Central memory CD8-positive, alpha-beta T cell (primary cell): ENCODE measurements around the gene BCR.

Source experiments
- ATAC-seq: fragments of 150-1000 bp; cut with Tn5 transposase; replicated peaks from 2 replicates; pipeline ENCODE4 v1.10.0; 2022; ENCODE audit warnings: mild to moderate bottlenecking, moderate FRiP score, moderate number of reproducible peaks; ENCODE audit not compliant: poor library complexity, severe bottlenecking; ENCODE audit errors: extremely low read depth
- DNase-seq, 2 donors: peaks; one replicate each; pipeline ENCODE4 v3.0.0; 2021; ENCODE audit warnings: low spot score in 2 of 2
- H3K27ac Mint-ChIP-seq: one replicate; pipeline ENCODE4 v1.8.0; 2022; ENCODE audit warnings: low read depth, mild to moderate bottlenecking, moderate library complexity, mixed read lengths
- H3K27me3 Mint-ChIP-seq: one replicate; pipeline ENCODE4 v1.8.0; 2022; ENCODE audit warnings: mixed read lengths
- H3K36me3 Mint-ChIP-seq: one replicate; pipeline ENCODE4 v1.8.0; 2022; ENCODE audit warnings: mild to moderate bottlenecking, moderate library complexity, mixed read lengths; ENCODE audit not compliant: insufficient read depth
- H3K4me1 Mint-ChIP-seq: one replicate; pipeline ENCODE4 v1.8.0; 2022; ENCODE audit warnings: mixed read lengths
- H3K4me3 Mint-ChIP-seq: one replicate; pipeline ENCODE4 v1.8.0; 2022; ENCODE audit warnings: mild to moderate bottlenecking, moderate library complexity, mixed read lengths
- H3K9me3 Mint-ChIP-seq: one replicate; pipeline ENCODE4 v1.8.0; 2022; ENCODE audit warnings: mixed read lengths

The BCR gene

DNA sequence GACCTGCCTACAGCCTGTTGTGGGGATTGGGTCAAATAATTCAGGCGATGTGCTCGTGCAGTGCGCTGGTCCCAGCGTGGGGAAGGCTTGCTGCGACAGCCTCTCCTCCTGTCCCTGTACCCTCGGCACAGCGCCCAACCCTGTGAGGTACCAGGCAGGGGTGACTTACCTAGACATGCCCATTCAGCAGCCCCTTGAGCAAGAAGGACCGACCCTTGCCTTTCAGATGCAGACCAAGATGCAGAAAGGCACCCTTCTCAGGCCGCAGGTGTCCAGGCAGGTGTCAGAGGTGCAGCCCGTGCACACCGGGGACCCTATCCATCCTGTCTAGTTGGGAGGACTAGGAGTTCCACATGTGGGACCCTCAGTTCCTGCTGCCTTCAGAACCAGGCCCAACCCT is 102.7 kb downstream of the BCR start:
- ATAC-seq (no peak), DNase-seq (no peak)
- Mint-ChIP-seq H3K9me3 (no peaks in the 10 kb centered on the region), H3K4me3 (no peak overlapping the region), H3K4me1 (peaks cover 39% of the 10 kb centered on the region), H3K36me3 (peaks cover 22% of the 10 kb centered on the region), H3K27me3 (no peaks in the 10 kb centered on the region), H3K27ac (peak overlapping the region; percentile 16)

- Mint-ChIP-seq H3K4me1 (peaks cover 30% of the 10 kb centered on the region), H3K4me3 (no peak overlapping the region), H3K27me3 (no peaks in the 10 kb centered on the region), H3K9me3 (no peaks in the 10 kb centered on the region), H3K27ac (no peak overlapping the region), H3K36me3 (peaks cover 25% of the 10 kb centered on the region)
- ATAC-seq: no peak
- no peak for DNase-seq
Observed at GRCh38 chr22:23283591-23284503, 103.5 kb downstream of the BCR start.

- no peaks in the 10 kb centered on the region for H3K27me3 Mint-ChIP-seq
- H3K4me1 Mint-ChIP-seq: peaks cover 23% of the 10 kb centered on the region
- H3K9me3 Mint-ChIP-seq: no peaks in the 10 kb centered on the region
- DNase-seq (no peak), ATAC-seq (no peak)
- H3K4me3 Mint-ChIP-seq: no peak overlapping the region
- no peak overlapping the region for H3K27ac Mint-ChIP-seq
- H3K36me3 Mint-ChIP-seq: peaks cover 18% of the 10 kb centered on the region
Observed at GRCh38 chr22:23284504-23285033, 104.3 kb downstream of the BCR start.

DNA sequence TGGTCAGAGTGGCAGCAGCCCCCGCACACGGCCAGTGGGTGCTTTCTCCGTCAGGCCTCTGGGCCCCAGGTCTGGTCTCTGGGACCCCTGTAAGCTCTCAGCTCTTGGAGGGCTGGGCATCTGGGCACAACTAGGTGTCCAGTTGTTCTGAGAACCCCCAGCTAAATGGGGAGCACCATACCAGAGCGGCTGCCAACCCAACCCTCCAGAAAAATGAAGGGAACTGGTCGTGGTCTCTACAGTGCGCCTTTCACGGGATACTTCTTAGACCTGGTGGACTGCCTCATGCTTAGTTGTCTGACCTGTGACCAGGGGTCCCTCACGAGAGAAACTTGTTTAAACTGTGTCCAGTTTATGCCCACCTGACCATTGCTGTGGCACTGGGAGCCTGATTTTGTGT is 104.9 kb downstream of the BCR start:
- Mint-ChIP-seq H3K36me3 (peaks cover 25% of the 10 kb centered on the region), H3K27ac (peak overlapping the region; percentile 69), H3K27me3 (no peaks in the 10 kb centered on the region)

GRCh38 chr22:23285734-23286133 is 105.4 kb downstream of the BCR start:
- no peak for ATAC-seq
- Mint-ChIP-seq H3K4me1 (peaks cover 20% of the 10 kb centered on the region), H3K36me3 (peaks cover 30% of the 10 kb centered on the region), H3K9me3 (no peaks in the 10 kb centered on the region), H3K27me3 (no peaks in the 10 kb centered on the region), H3K27ac (peak overlapping the region; percentile 69), H3K4me3 (no peak overlapping the region)
- no peak for DNase-seq

More for the DNA sequence above, 104.9 kb downstream of the BCR start:
- ATAC-seq (no peak), DNase-seq (no peak)
- no peak overlapping the region for H3K4me3 Mint-ChIP-seq
- peaks cover 22% of the 10 kb centered on the region for H3K4me1 Mint-ChIP-seq
- no peaks in the 10 kb centered on the region for H3K9me3 Mint-ChIP-seq

DNA sequence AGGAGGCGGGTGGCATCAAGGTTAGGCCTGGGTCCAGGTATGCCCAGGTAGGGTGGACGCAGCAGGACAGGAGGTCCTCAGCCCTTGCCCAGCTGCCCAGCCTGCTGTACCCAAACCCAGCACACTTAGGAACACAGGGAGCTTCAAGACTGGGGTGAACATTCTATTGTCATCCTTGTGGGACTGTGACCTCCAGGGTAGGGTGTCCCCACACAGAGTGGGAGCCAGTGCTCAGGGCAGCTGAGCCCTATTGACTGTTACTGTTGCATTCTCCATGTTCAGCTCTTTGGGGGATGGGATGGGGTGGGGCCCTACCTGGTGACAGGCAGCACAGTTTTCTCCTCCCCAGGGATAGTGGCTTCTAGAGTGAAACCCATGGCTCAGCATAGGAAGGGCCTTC is 106.0 kb downstream of the BCR start:
- H3K4me1 Mint-ChIP-seq: peaks cover 15% of the 10 kb centered on the region
- H3K27ac Mint-ChIP-seq: peak overlapping the region; percentile 19

DNA sequence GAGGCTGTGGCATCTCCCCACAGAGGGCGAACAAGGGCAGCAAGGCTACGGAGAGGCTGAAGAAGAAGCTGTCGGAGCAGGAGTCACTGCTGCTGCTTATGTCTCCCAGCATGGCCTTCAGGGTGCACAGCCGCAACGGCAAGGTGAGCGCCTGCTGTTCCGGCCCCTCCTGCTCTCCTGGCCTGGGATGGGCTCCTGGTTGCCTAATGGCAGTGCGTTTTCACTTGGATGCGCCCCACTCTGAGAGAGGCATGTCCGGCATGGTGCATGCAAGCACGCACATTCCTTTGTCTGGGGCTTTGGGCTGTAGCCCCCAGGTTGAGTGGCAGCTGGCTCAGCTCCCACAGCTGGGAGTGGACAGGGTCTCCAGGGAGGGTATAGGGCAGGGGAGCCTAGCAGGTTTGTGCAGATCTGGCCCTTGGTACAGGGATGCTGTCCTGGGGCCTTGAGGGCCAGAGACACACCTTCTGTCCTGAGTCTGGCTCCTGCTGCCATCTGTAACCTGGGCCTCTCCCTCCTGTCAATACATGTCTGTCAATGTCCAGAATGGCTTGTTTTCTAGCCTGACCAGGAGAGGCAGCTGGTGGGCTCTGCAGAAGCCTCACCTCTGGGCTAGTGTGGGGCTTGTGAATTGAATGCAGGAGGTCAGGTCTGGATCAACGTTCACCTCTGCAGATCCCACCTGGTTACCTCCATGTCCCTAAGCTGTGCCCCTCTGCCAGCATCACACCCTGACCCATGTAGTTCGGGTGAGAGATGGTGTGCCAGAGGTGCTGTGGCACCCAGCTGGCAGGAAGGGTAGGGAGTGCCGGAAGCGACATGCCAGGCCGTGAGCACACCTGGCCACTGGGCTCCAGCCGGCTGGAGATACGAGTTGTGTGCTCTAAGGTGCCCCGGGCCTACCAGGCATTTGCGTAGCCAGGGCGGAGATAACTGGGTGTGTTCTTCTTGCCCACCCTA is 107.1 kb downstream of the BCR start:
- no peak for ATAC-seq
- no peak overlapping the region for H3K27ac Mint-ChIP-seq

More for the DNA sequence above, 106.0 kb downstream of the BCR start:
- ATAC-seq (no peak), DNase-seq (no peak)
- Mint-ChIP-seq H3K36me3 (peaks cover 32% of the 10 kb centered on the region), H3K9me3 (no peaks in the 10 kb centered on the region), H3K4me3 (no peak overlapping the region), H3K27me3 (no peaks in the 10 kb centered on the region)

GRCh38 chr22:23288301-23289129 is 108.2 kb downstream of the BCR start:
- Mint-ChIP-seq H3K9me3 (no peaks in the 10 kb centered on the region), H3K27me3 (no peaks in the 10 kb centered on the region), H3K27ac (no peak overlapping the region), H3K4me3 (no peak overlapping the region), H3K36me3 (peaks cover 43% of the 10 kb centered on the region), H3K4me1 (peaks cover 15% of the 10 kb centered on the region)
- ATAC-seq: no peak
- no peak for DNase-seq

More for the DNA sequence above, 107.1 kb downstream of the BCR start:
- H3K27me3 Mint-ChIP-seq: no peaks in the 10 kb centered on the region
- DNase-seq: no peak
- H3K4me1 Mint-ChIP-seq: peaks cover 15% of the 10 kb centered on the region
- no peak overlapping the region for H3K4me3 Mint-ChIP-seq
- peaks cover 37% of the 10 kb centered on the region for H3K36me3 Mint-ChIP-seq
- H3K9me3 Mint-ChIP-seq: no peaks in the 10 kb centered on the region

GRCh38 chr22:23289130-23289503 is 108.8 kb downstream of the BCR start:
- ATAC-seq: no peak
- no peak overlapping the region for H3K27ac Mint-ChIP-seq
- H3K9me3 Mint-ChIP-seq: no peaks in the 10 kb centered on the region
- H3K4me1 Mint-ChIP-seq: peaks cover 15% of the 10 kb centered on the region
- peaks cover 49% of the 10 kb centered on the region for H3K36me3 Mint-ChIP-seq
- no peak for DNase-seq
- H3K27me3 Mint-ChIP-seq: no peaks in the 10 kb centered on the region
- no peak overlapping the region for H3K4me3 Mint-ChIP-seq

DNA sequence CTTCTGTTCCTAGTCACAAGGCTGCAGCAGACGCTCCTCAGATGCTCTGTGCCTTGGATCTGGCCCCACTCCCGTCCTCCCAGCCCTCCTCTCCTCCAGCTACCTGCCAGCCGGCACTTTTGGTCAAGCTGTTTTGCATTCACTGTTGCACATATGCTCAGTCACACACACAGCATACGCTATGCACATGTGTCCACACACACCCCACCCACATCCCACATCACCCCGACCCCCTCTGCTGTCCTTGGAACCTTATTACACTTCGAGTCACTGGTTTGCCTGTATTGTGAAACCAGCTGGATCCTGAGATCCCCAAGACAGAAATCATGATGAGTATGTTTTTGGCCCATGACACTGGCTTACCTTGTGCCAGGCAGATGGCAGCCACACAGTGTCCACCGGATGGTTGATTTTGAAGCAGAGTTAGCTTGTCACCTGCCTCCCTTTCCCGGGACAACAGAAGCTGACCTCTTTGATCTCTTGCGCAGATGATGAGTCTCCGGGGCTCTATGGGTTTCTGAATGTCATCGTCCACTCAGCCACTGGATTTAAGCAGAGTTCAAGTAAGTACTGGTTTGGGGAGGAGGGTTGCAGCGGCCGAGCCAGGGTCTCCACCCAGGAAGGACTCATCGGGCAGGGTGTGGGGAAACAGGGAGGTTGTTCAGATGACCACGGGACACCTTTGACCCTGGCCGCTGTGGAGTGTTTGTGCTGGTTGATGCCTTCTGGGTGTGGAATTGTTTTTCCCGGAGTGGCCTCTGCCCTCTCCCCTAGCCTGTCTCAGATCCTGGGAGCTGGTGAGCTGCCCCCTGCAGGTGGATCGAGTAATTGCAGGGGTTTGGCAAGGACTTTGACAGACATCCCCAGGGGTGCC is 109.8 kb downstream of the BCR start:
- peaks cover 49% of the 10 kb centered on the region for H3K36me3 Mint-ChIP-seq
- peaks cover 15% of the 10 kb centered on the region for H3K4me1 Mint-ChIP-seq
- no peak overlapping the region for H3K4me3 Mint-ChIP-seq
- ATAC-seq (peak; percentile 46), DNase-seq (peak; percentile 29 to 46)
- no peak overlapping the region for H3K27ac Mint-ChIP-seq
- H3K9me3 Mint-ChIP-seq: no peaks in the 10 kb centered on the region
- H3K27me3 Mint-ChIP-seq: no peaks in the 10 kb centered on the region

GRCh38 chr22:23291806-23292452 is 111.6 kb downstream of the BCR start:
- Mint-ChIP-seq H3K36me3 (peaks cover 48% of the 10 kb centered on the region), H3K27ac (peak overlapping the region; percentile 6), H3K27me3 (no peaks in the 10 kb centered on the region), H3K9me3 (no peaks in the 10 kb centered on the region), H3K4me3 (no peak overlapping the region), H3K4me1 (peaks cover 15% of the 10 kb centered on the region)
- no peak for DNase-seq
- ATAC-seq: no peak
